ENCODE data around the gene MCF2L.

Gene MCF2L

DNA sequence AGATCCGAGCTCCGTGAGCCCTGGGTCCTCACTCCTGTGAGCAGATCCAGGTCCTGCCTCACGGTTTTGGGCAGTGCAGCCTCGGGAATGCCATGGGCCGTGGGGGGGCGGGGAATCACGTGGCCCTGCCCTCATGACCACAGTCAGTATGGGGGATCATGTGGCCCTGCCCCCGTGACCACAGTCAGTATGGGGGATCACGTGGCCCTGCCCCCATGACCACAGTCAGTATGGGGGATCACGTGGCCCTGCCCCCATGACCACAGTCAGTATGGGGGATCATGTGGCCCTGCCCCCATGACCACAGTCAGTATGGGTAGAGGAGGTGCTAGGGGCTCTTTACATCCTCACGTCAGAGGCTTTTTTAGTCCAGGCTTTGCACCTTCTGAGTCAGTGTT is 72.3 kb downstream of the MCF2L start:
- Histone ChIP-seq H3K9ac (ENCODE audit: low read length) (no peak overlapping the region), H2AFZ (ENCODE audit: low read depth, low read length, severe bottlenecking) (no peak overlapping the region), H3K4me3 (ENCODE audit: insufficient read depth, low read length, poor library complexity, severe bottlenecking) (no peak overlapping the region), H3F3A (ENCODE audit: insufficient read depth) (no peaks in the 10 kb centered on the region), H3K9me3 (ENCODE audit: insufficient read depth, low read length) (no peaks in the 10 kb centered on the region), H3K79me2 (ENCODE audit: insufficient read depth, low read length) (no peaks in the 10 kb centered on the region), H3K27ac (ENCODE audit: low read depth, low read length) (no peak overlapping the region), H3K9me2 (replicated peaks; ENCODE audit: insufficient read depth, low read length) (no peaks in the 10 kb centered on the region), H4K20me1 (ENCODE audit: low read depth, low read length) (no peaks in the 10 kb centered on the region), H3K36me3 (ENCODE audit: low read length) (no peaks in the 10 kb centered on the region), H3K4me2 (ENCODE audit: low read depth, low read length, poor library complexity, severe bottlenecking) (no peak overlapping the region), H3K27me3 (ENCODE audit: low read length) (no peaks in the 10 kb centered on the region)
- TF ChIP-seq EZH2phosphoT487 (conservative IDR thresholded peaks at IDR 0.05; ENCODE audit: low read length): no peak
- TF ChIP-seq, protein P1, sequence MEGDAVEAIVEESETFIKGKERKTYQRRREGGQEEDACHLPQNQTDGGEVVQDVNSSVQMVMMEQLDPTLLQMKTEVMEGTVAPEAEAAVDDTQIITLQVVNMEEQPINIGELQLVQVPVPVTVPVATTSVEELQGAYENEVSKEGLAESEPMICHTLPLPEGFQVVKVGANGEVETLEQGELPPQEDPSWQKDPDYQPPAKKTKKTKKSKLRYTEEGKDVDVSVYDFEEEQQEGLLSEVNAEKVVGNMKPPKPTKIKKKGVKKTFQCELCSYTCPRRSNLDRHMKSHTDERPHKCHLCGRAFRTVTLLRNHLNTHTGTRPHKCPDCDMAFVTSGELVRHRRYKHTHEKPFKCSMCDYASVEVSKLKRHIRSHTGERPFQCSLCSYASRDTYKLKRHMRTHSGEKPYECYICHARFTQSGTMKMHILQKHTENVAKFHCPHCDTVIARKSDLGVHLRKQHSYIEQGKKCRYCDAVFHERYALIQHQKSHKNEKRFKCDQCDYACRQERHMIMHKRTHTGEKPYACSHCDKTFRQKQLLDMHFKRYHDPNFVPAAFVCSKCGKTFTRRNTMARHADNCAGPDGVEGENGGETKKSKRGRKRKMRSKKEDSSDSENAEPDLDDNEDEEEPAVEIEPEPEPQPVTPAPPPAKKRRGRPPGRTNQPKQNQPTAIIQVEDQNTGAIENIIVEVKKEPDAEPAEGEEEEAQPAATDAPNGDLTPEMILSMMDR (IDR thresholded peaks at IDR 0.05; ENCODE audit: insufficient read depth, low read length, poor library complexity, severe bottlenecking): no peak

DNA sequence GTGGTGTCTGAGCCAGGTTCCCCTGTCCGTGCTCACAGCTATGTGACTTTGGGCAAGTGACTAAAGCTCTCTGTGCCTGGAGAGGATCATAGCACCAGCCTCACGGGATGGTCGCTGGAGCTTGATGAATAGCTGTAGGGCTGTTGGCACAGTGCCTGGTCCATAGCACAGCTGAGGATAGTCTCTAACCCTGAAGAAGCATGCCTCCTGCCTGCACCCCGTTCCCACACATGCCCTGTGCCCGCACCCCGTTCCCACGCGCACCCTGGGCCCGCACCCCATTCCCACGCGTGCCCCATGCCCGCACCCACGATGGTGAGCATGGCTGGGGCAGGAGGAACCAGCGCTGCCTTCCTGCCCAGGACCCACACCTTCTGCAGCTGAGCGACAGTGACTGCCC is 72.9 kb downstream of the MCF2L start:
- no peak overlapping the region for H3K9ac ChIP-seq (ENCODE audit: low read length)
- no peaks in the 10 kb centered on the region for H3F3A ChIP-seq (ENCODE audit: insufficient read depth)
- H3K36me3 ChIP-seq (ENCODE audit: low read length): no peaks in the 10 kb centered on the region
- no peak overlapping the region for H3K4me3 ChIP-seq (ENCODE audit: insufficient read depth, low read length, poor library complexity, severe bottlenecking)
- H3K27ac ChIP-seq (ENCODE audit: low read depth, low read length): no peak overlapping the region
- H4K20me1 ChIP-seq (ENCODE audit: low read depth, low read length): no peaks in the 10 kb centered on the region
- H3K79me2 ChIP-seq (ENCODE audit: insufficient read depth, low read length): no peaks in the 10 kb centered on the region
- no peak overlapping the region for H3K4me2 ChIP-seq (ENCODE audit: low read depth, low read length, poor library complexity, severe bottlenecking)
- H3K9me3 ChIP-seq (ENCODE audit: insufficient read depth, low read length): no peaks in the 10 kb centered on the region
- TF ChIP-seq, protein P1 (IDR thresholded peaks at IDR 0.05; ENCODE audit: insufficient read depth, low read length, poor library complexity, severe bottlenecking): no peak
- no peak for TF ChIP-seq EZH2phosphoT487 (conservative IDR thresholded peaks at IDR 0.05; ENCODE audit: low read length)
- no peaks in the 10 kb centered on the region for H3K27me3 ChIP-seq (ENCODE audit: low read length)
- H2AFZ ChIP-seq (ENCODE audit: low read depth, low read length, severe bottlenecking): no peak overlapping the region
- H3K9me2 ChIP-seq (replicated peaks; ENCODE audit: insufficient read depth, low read length): no peaks in the 10 kb centered on the region

DNA sequence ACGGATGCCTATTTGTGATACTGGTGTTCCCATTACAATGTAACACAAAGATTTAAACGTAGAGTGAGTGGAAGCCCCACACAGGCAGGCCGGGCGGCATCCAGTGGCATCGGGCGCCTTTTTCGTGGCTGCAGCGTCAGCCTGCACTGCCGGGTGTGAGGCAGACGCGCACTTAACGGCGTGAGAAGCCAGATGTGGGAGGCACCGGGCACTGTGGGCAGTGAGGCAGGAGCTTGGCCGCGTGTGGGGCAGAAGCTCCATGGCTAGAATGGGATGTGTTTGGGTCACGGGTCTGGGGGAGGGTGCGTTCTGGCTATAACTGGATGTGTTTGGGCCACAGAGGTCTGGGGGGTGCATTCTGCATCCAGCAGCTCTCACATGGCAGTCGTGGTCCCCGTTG is 73.4 kb downstream of the MCF2L start:
- no peaks in the 10 kb centered on the region for H3K9me3 ChIP-seq (ENCODE audit: insufficient read depth, low read length)
- no peaks in the 10 kb centered on the region for H4K20me1 ChIP-seq (ENCODE audit: low read depth, low read length)
- no peak overlapping the region for H2AFZ ChIP-seq (ENCODE audit: low read depth, low read length, severe bottlenecking)
- no peaks in the 10 kb centered on the region for H3K9me2 ChIP-seq (replicated peaks; ENCODE audit: insufficient read depth, low read length)
- no peaks in the 10 kb centered on the region for H3K79me2 ChIP-seq (ENCODE audit: insufficient read depth, low read length)
- H3K4me3 ChIP-seq (ENCODE audit: insufficient read depth, low read length, poor library complexity, severe bottlenecking): no peak overlapping the region
- H3K9ac ChIP-seq (ENCODE audit: low read length): no peak overlapping the region
- H3K27ac ChIP-seq (ENCODE audit: low read depth, low read length): no peak overlapping the region
- H3K27me3 ChIP-seq (ENCODE audit: low read length): no peaks in the 10 kb centered on the region
- no peaks in the 10 kb centered on the region for H3K36me3 ChIP-seq (ENCODE audit: low read length)
- no peak for TF ChIP-seq EZH2phosphoT487 (conservative IDR thresholded peaks at IDR 0.05; ENCODE audit: low read length)
- TF ChIP-seq, protein P1 (IDR thresholded peaks at IDR 0.05; ENCODE audit: insufficient read depth, low read length, poor library complexity, severe bottlenecking): no peak
- H3F3A ChIP-seq (ENCODE audit: insufficient read depth): no peaks in the 10 kb centered on the region
- H3K4me2 ChIP-seq (ENCODE audit: low read depth, low read length, poor library complexity, severe bottlenecking): no peak overlapping the region
